ENCODE data around the gene LMF1. TPM values are rescaled to one million over a fixed set of nuclear protein-coding genes. Genes with fewer than 3 reads are reported as not detected.
"Not testable (repeated sequence)": the region's sequence is repeated elsewhere in the genome, so short reads cannot be mapped to it uniquely, and the experiment has no call there.

The LMF1 gene
- total RNA-seq, 2 donors from 2014 or later, result 47.1 to 49.3 TPM

DNA sequence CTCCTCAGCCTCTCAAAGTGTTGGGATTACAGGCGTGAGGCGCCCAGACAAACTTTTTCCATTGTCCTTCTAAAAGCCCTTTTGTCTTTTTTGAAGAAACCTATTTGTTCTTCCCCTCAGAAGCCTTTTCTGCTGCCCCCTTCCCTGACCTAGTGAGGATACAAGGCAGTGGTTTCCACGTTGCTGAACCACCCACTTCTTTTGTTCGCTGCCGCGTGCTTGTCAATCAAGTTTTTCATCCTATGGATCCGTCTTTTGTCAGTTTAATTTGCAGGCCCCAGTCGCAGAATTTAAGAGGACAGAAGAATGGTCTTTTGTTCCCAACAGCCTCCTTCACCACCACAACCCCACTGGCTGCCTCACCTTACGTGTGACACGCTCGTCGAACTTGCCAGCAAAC lies 150.0 kb downstream of the LMF1 start:
- DNase-seq (ENCODE audit: low spot score) (no peak), ATAC-seq (ENCODE audit: insufficient number of reproducible peaks, low FRiP score, low read depth) (no peak)
- H3K9me3 ChIP-seq, result no peaks in the 10 kb centered on the region
- TF ChIP-seq, protein P1, sequence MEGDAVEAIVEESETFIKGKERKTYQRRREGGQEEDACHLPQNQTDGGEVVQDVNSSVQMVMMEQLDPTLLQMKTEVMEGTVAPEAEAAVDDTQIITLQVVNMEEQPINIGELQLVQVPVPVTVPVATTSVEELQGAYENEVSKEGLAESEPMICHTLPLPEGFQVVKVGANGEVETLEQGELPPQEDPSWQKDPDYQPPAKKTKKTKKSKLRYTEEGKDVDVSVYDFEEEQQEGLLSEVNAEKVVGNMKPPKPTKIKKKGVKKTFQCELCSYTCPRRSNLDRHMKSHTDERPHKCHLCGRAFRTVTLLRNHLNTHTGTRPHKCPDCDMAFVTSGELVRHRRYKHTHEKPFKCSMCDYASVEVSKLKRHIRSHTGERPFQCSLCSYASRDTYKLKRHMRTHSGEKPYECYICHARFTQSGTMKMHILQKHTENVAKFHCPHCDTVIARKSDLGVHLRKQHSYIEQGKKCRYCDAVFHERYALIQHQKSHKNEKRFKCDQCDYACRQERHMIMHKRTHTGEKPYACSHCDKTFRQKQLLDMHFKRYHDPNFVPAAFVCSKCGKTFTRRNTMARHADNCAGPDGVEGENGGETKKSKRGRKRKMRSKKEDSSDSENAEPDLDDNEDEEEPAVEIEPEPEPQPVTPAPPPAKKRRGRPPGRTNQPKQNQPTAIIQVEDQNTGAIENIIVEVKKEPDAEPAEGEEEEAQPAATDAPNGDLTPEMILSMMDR (IDR thresholded peaks at IDR 0.05), result no peak
- no peak overlapping the region for H3K27ac ChIP-seq
- no peaks in the 10 kb centered on the region for H3K27me3 ChIP-seq (replicated peaks; ENCODE audit: insufficient read depth)
- no peaks in the 10 kb centered on the region for H3K36me3 ChIP-seq
- H3K4me3 ChIP-seq, result no peak overlapping the region
- H3K4me1 ChIP-seq (ENCODE audit: control insufficient read depth in 1 of 2, low read depth in 2 of 2), result peaks cover 5 to 9% of the 10 kb centered on the region in 2 donors

DNA sequence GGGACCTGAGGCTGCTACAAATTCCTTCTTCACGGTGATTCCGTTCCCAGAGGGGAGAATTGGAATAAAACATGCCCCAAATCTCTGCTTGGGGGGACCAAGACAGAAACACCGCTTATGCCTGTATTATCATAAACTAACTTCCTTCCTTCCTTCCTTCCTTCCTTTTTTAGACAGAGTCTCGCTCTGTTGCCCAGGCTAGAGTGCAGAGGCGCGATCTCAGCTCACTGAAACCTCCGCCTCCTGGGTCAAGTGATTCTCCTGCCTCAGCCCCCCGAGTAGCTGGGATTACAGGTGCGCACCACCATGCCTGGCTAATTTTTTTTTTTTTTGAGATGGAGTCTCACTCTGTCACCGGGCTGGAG lies 150.8 kb downstream of the LMF1 start:
- H3K27me3 ChIP-seq (replicated peaks; ENCODE audit: insufficient read depth); H3K27ac ChIP-seq; DNase-seq (ENCODE audit: low spot score); H3K36me3 ChIP-seq; H3K4me1 ChIP-seq (ENCODE audit: control insufficient read depth in 1 of 2, low read depth in 2 of 2); H3K9me3 ChIP-seq; H3K4me3 ChIP-seq; ATAC-seq (ENCODE audit: insufficient number of reproducible peaks, low FRiP score, low read depth): not testable (repeated sequence)

DNA sequence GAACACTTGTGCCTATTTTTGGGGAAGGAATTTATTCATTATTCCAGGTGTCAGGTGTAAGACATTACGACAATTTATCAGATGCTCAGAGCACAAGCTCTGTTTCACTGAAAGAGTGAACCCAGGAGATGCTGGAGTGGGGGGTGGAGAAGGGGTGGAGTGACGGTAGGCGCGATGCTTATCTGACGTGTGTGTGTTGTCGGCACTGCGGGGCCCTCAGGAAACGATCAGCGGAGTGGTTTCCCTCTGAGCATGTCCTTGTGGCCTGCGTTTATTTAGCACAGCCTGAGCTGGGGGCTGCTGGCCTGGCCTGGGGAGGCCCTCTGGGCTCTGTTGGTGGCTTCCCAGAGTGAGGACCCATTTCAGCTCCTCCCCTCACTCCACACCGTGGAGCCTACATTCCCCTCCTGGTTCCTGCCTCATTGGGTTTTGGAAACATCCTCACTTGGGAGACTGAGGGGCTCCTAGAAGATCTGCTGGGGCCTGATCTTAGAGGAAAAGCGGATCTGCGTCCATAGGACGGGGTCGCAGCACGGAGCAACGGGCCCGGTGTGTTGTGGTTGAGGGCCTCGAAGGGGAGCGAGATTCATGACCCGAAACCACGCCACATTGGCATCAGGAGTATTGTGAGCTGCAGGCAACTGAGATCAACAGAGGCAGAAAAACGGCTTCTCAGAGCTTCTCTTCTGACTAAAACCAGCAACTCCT lies 151.3 kb downstream of the LMF1 start:
- TF ChIP-seq, protein P1 (IDR thresholded peaks at IDR 0.05), result no peak
- no peaks in the 10 kb centered on the region for H3K27me3 ChIP-seq (replicated peaks; ENCODE audit: insufficient read depth)
- no peaks in the 10 kb centered on the region for H3K9me3 ChIP-seq

DNA sequence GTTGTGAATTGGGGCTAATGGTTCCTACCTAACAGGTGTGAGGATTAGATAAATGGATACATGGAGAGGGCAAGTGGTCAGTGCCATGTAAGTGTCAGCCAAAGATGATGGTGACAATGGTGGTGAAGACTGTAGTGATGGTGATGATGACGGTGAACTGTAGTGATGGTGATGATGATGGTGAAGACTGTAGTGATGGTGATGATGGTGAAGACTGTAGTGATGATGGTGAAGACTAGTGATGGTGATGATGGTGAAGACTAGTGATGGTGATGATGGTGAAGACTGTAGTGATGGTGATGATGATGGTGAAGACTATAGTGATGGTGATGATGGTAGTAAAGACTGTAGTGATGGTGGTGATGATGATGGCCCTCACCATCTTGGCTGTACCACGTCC lies 152.2 kb downstream of the LMF1 start:
- H3K27me3 ChIP-seq (replicated peaks; ENCODE audit: insufficient read depth), result no peaks in the 10 kb centered on the region
- DNase-seq (ENCODE audit: low spot score) (no peak), ATAC-seq (ENCODE audit: insufficient number of reproducible peaks, low FRiP score, low read depth) (no peak)
- no peaks in the 10 kb centered on the region for H3K9me3 ChIP-seq
- H3K4me3 ChIP-seq, result no peak overlapping the region
- no peaks in the 10 kb centered on the region for H3K36me3 ChIP-seq
- H3K4me1 ChIP-seq (ENCODE audit: control insufficient read depth in 1 of 2, low read depth in 2 of 2), result no peaks in the 10 kb centered on the region
- TF ChIP-seq, protein P1 (IDR thresholded peaks at IDR 0.05), result no peak
- no peak overlapping the region for H3K27ac ChIP-seq

More for the DNA sequence above, 151.3 kb downstream of the LMF1 start:
- Histone ChIP-seq H3K4me1 (ENCODE audit: control insufficient read depth in 1 of 2, low read depth in 2 of 2) (no peaks in the 10 kb centered on the region), H3K36me3 (no peaks in the 10 kb centered on the region), H3K27ac (no peak overlapping the region), H3K4me3 (no peak overlapping the region)
- DNase-seq (ENCODE audit: low spot score) (no peak), ATAC-seq (ENCODE audit: insufficient number of reproducible peaks, low FRiP score, low read depth) (no peak)

DNA sequence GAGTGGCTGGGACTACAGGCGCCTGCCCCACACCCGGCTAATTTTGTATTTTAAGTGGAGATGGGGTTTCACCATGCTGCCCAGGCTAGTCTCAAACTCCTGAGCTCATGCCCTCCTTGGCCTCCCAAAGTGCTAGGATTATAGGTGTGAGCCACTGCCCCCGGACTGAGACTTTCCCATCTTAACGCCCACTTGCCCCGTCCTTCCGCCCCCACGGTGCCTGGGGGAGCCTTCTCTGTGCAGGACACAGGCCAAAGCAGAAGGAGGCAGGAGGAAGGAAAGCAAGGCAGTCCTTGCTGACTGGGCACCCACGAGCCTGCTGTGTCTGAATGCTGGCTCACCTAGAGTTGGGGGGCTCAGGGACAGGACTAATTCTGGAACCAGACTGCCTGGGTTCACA lies 152.7 kb downstream of the LMF1 start:
- Histone ChIP-seq H3K36me3 (no peaks in the 10 kb centered on the region), H3K27me3 (replicated peaks; ENCODE audit: insufficient read depth) (no peaks in the 10 kb centered on the region), H3K4me1 (ENCODE audit: control insufficient read depth in 1 of 2, low read depth in 2 of 2) (no peaks in the 10 kb centered on the region), H3K27ac (no peak overlapping the region), H3K9me3 (no peaks in the 10 kb centered on the region), H3K4me3 (no peak overlapping the region)
- ATAC-seq (ENCODE audit: insufficient number of reproducible peaks, low FRiP score, low read depth) (no peak), DNase-seq (ENCODE audit: low spot score) (no peak)
- TF ChIP-seq, protein P1 (IDR thresholded peaks at IDR 0.05), result no peak
